Retinal pigment epithelial cell (primary cell): ENCODE data around the gene MCTP2.

ENCODE experiments used
- DNase-seq: peaks from one replicate; pipeline ENCODE4 v3.0.0-alpha.2; 2010; ENCODE audit warnings: low read depth
- H3K4me3 ChIP-seq: 2 replicates; pipeline ENCODE4 v1.5.1; 2011; ENCODE audit warnings: mild to moderate bottlenecking, low read length, control low read depth, moderate library complexity
- CTCF ChIP-seq: conservative IDR thresholded peaks from 2 replicates; pipeline ENCODE4 v1.5.1; 2011; ENCODE audit warnings: low read depth, low read length, control low read depth, inconsistent platforms

MCTP2 gene

GRCh38 chr15:94363382-94363781, 132.0 kb downstream of the MCTP2 start:
- no peak for DNase-seq
- no peak for TF ChIP-seq CTCF
- H3K4me3 ChIP-seq = no peak overlapping the region

GRCh38 chr15:94366781-94367180, 135.4 kb downstream of the MCTP2 start:
- no peak for DNase-seq
- no peak overlapping the region for H3K4me3 ChIP-seq
- TF ChIP-seq CTCF = no peak

GRCh38 chr15:94367726-94368535, 136.6 kb downstream of the MCTP2 start:
- no peak for DNase-seq
- no peak overlapping the region for H3K4me3 ChIP-seq

GRCh38 chr15:94370206-94370935, 139.0 kb downstream of the MCTP2 start:
- DNase-seq = no peak
- TF ChIP-seq CTCF = no peak
- no peak overlapping the region for H3K4me3 ChIP-seq

More at GRCh38 chr15:94367726-94368535, 136.6 kb downstream of the MCTP2 start:
- TF ChIP-seq CTCF = no peak

- DNase-seq = no peak
- H3K4me3 ChIP-seq = no peak overlapping the region
- TF ChIP-seq CTCF = no peak
Measured at GRCh38 chr15:94370936-94371285, 139.6 kb downstream of the MCTP2 start.

GRCh38 chr15:94372821-94373220, 141.5 kb downstream of the MCTP2 start:
- no peak for TF ChIP-seq CTCF
- DNase-seq = no peak
- H3K4me3 ChIP-seq = no peak overlapping the region

GRCh38 chr15:94375997-94376396, 144.6 kb downstream of the MCTP2 start:
- no peak overlapping the region for H3K4me3 ChIP-seq
- no peak for DNase-seq
- no peak for TF ChIP-seq CTCF
